ENCODE data around the gene TMEM87B.

- TF ChIP-seq CTCF (IDR thresholded peaks at IDR 0.05) (no peak), EP300 (IDR thresholded peaks at IDR 0.05) (no peak), POLR2A (IDR thresholded peaks at IDR 0.05) (no peak)
These were observed 9.5 kb upstream of the TMEM87B start for GRCh38 chr2:112045446-112046014.

Measured in tibial nerve (tissue), 4 donors.